NT2/D1 (cell line): ENCODE data around the gene PMP22.
"Not testable (repeated sequence)": the region's sequence is repeated elsewhere in the genome, so short reads cannot be mapped to it uniquely, and the experiment has no call there.

ENCODE experiments used
- SUZ12 ChIP-seq: IDR thresholded peaks from 2 replicates; pipeline ENCODE4 v1.6.1; 2011; ENCODE audit not compliant: insufficient read length, insufficient read depth; ENCODE audit errors: extremely low read depth
- YY1 ChIP-seq: IDR thresholded peaks from 2 replicates; pipeline ENCODE4 v1.6.1; 2011; ENCODE audit not compliant: insufficient read length, insufficient read depth
- ZNF274 ChIP-seq: IDR thresholded peaks from 2 replicates; pipeline ENCODE4 v1.6.1; 2011; ENCODE audit warnings: mild to moderate bottlenecking, low read depth, low read length

DNA sequence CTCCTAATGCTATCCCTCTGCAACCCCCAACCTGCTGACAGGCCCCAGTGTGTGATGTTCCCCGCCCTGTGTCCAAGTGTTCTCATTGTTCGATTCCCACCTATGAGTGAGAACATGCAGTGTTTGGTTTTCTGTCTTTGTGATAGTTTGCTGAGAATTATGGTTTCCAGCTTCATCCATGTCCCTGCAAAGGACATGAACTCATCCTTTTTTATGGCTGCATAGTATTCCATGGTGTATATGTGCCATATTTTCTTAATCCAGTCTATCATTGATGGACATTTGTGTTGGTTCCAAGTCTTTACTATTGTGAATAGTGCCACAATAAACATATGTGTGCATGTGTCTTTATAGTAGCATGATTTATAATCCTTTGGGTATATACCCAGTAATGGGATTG lies 62.1 kb downstream of the PMP22 start:
- not testable (repeated sequence) for TF ChIP-seq YY1, ZNF274, SUZ12
